HG02973 (cell line): ENCODE data around the gene CRHR1.
"Not testable (repeated sequence)": the region's sequence is repeated elsewhere in the genome, so short reads cannot be mapped to it uniquely, and the experiment has no call there.

Experiments
- ATAC-seq: cut with Tn5 transposase; IDR thresholded peaks from one replicate; pipeline ENCODE4 v1.9.1; 2021; ENCODE audit warnings: moderate library complexity; ENCODE audit not compliant: unreplicated experiment

CRHR1 gene

GRCh38 chr17:45784293-45784740 is at the start of gene CRHR1:
TSS of gene CRHR1 (plus strand) at chr17:45784320. CDS start at chr17:45784545, 225 bp downstream.
- no peak for ATAC-seq

DNA sequence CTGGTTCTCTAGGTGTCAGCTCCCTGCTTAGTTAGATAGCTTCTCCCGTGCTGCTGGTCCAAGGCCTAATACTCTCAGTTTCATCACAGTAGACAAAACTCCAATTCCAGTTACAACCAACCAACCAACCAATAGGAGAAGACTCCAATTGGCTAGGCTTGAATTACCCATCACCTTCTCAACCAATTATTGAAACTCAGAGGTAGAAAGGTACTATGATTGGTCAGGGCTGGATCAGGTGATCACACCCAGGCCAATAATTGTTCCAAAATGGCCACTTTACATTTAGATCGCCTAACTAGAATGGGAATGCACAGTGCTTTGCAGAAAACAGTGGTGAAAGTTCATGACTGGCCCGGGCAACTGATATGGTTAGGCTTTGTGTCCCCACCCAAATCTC is 49.5 kb upstream of the CRHR1 start:
- no peak for ATAC-seq

GRCh38 chr17:45735488-45735887 is 48.6 kb upstream of the CRHR1 start:
- no peak for ATAC-seq

- no peak for ATAC-seq
Observed at GRCh38 chr17:45739786-45740185, 44.3 kb upstream of the CRHR1 start.

GRCh38 chr17:45740553-45741330 is 43.4 kb upstream of the CRHR1 start:
- ATAC-seq, result no peak

DNA sequence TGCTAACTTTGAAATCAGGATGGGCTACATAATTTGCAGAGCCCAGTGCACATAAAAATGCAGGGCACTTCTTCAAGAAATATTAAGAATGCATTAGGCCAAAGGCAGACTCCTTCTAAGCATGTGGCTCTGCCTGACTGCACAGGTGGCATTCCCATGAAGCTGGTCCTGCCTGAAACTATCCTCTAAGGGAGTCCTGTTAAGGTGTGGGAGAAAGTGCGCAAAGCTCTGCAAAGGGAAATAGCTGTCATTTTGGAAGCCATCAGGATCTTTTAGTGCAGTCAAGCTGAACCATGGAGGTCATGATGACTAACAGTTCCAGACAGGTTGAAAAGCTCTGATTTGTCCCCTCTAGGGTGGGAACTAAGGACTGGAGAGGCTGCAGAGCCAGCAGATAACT is 41.9 kb upstream of the CRHR1 start:
- ATAC-seq, result no peak

- no peak for ATAC-seq
Observed at GRCh38 chr17:45743626-45744326, 40.3 kb upstream of the CRHR1 start.

- ATAC-seq, result not testable (repeated sequence)
Observed at GRCh38 chr17:45744826-45745225, 39.3 kb upstream of the CRHR1 start.

DNA sequence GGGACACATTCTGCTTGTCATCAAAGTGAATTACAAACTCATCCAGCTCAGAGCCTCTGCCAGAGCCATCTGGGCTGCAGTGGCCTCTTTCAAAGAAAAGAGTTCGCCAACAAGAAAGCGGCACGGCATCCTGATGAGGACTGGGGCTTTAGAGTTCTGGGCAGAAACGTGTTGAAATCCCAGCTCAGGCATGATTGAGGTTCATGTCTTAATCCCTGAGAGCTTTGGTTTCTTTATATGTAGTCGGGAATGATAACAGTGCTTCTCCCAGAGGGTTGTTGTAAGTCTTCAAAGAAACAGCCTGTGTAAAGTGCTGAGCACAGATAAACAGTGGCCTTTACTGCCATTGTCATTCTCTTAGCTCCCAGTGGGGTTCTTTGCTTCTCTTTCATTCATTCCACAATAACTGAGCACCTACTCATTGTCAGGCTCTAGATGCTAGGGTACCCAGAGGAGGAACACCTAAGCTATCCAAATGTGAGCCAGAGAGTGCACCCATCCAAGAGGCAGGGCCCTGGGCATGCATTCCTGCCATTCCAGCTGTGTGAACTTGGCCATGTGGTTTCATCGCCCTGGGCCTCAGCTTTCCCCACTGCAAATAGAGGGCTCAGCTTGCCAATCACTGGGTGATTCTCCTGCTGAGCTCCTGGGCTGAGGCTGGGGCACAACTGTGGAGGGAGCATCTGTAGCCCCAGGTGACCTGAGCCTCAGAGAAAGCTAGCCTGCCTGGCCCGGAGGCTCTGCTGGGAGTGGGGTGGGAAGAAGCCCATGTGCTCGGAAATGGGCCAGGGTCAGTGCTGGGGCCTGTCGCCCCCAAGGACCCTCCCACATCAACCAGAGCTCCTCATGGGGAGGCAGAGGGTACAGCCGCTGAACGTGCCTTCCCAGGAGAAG is 38.3 kb upstream of the CRHR1 start:
- ATAC-seq, result no peak

GRCh38 chr17:45747911-45748310 is 36.2 kb upstream of the CRHR1 start:
- no peak for ATAC-seq

GRCh38 chr17:45748731-45749310 is 35.3 kb upstream of the CRHR1 start:
- no peak for ATAC-seq

DNA sequence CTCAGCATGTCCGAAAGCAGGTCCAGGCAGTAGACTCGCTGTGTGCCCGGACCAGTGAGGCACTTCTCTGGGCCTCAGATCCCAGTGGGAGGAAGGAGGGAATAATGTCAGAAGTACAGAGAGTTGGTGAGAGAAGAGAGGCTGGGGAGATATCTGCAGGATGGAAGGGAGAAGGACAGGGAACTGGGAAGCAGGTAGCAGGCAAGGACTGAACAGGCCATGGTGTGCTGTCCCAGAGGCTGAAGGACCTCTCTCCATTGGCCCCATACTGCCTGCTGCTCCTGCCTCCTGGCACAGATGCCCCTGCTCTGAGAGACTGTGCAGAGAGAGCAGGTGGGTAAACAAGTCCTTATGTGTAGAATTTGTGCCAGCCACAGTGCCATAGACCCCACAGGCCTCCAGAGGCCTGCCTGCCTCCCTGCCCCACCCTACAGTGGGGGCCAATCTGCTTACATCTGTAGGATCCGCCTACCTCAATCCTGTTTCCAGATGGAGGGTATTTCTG is 34.2 kb upstream of the CRHR1 start:
- no peak for ATAC-seq

DNA sequence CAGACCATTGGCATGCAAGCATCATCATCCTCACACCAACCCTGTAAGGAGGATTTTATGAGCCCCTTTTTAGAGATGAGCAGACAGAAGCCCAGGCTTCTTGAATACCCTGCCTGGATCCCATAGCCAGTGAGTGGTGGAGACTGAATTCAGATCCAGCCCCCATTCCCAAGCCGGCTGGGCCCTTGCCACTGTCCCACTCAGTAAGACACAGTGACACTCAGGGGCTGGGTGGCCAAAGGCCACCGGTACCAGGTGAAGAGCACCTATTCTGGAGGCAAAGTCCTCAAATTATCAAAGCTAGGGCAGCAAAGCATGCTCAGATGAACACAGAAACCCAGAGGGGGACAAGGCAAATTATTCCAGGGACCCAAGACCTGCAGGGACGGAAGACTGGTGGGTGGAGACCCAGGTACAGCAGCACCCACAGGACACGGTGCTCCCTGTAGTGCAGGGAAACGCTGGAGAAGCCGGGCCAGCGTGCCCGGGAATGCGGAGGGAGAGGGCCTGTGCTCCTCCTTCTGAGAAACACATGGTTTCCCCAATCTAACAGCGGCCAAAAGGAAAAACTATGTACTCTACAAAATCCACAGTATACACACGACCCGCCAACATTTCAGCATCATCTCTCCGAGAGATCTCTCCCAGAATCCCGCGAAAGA is 33.2 kb upstream of the CRHR1 start:
- ATAC-seq, result no peak

- no peak for ATAC-seq
Observed at GRCh38 chr17:45751466-45751865, 32.7 kb upstream of the CRHR1 start.

DNA sequence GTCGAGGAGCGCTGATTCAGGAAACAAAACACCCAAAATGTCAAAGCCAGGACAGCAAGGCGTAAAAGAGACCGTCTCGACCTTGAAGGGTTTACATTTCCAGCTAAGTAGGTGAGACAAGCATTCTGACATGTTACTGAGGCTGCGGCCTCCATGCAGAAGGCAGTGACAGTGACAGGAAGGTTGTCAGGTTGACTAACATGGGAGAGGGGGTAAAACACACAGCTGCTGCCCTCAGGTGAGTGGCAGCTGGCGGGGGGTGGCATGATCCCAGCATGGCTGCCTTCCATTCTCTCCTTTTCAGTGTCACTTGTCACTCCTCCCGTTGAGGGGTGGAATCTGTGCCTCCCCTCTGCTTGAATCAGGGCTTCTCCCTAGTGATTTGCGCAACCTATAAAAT is 31.9 kb upstream of the CRHR1 start:
- no peak for ATAC-seq

DNA sequence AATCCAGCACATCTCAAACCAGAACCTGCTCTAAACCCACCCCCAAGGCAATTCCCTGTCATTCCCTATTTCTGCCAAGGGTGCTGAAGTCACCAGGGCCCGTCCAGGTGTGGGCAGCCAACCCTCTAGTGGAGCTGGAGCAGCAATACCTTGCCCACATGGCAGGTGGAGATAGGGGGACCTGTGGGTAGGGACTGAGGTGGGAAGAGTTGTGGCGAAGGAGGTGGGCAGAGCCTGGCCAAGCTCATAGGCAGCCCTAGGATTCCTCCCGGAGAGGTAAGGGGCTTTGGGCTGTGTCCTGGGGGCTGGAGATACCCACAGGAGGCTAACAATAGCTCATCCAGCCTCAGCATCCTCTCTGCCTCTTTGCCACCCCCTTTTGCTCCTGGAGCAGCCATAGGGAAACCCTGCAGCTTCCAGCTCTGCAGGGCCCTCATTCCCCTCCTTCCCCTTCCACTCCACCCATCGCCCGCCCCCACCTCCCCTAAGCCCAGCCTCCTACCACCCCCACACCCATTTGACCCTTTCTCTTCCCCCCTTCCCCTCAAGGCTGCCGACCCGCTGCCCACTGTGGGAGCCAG is 30.4 kb upstream of the CRHR1 start:
- ATAC-seq, result no peak

- no peak for ATAC-seq
Observed at GRCh38 chr17:45755050-45755449, 29.1 kb upstream of the CRHR1 start.

GRCh38 chr17:45756266-45756991 is 27.7 kb upstream of the CRHR1 start:
- ATAC-seq, result no peak
